ENCODE data around the gene SRSF1.
"Not testable (repeated sequence)": the region's sequence is repeated elsewhere in the genome, so short reads cannot be mapped to it uniquely, and the experiment has no call there.

Gene SRSF1

DNA sequence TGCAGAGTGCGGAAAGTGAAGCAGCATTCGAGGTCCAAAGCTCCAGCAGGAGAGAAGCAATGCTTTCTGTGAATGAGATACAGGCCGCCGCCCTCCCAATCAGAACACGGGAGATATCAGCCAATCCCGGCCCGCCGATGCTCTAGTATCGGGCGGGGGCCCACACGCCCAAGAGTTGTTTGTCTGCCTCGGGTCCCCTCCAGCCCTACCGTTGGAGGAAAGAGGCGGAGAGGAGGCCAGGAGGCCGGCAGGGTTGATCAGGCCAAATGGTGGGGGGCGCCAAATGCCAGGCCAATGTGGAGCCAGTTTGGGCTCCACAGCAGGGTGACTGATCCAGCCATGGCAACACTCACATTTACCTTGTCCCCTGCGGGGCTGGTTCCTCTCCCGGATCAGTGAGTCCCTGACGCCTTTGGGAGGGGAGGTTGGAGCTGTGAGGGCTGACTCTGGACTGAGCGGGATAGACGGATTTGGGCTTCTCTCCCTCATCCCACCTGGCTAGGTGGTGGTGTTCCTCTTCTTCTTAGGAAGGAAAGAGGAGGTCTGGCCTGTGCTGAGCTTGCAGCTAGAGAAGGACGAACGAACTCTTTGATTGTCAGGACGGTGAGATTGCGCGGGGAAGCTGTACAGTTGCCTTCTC is 41.4 kb downstream of the SRSF1 start:
- DNase-seq (ENCODE audit: low read depth): no peak

DNA sequence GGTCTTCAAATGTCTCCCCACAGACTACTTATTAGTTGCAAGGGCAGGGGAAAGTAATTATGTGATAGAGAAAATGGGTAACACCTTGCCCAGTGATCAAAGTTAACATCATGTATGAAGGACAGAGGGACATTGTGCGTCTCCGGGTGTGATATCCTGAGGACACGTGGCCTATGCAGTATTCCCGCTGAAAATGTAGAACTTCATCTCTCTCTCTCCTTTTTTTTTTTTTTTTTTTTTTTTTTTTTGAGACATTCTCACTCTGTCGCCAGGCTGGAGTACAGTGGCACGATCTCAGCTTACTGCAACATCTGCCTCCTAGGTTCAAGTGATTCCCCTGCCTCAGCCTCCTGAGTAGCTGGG is 43.9 kb downstream of the SRSF1 start:
- no peak for DNase-seq (ENCODE audit: low read depth)

GRCh38 chr17:57962279-57963148 is 44.5 kb downstream of the SRSF1 start:
- DNase-seq (ENCODE audit: low read depth): no peak

- no peak for DNase-seq (ENCODE audit: low read depth)
These were observed 47.1 kb downstream of the SRSF1 start for GRCh38 chr17:57959929-57960328.

DNA sequence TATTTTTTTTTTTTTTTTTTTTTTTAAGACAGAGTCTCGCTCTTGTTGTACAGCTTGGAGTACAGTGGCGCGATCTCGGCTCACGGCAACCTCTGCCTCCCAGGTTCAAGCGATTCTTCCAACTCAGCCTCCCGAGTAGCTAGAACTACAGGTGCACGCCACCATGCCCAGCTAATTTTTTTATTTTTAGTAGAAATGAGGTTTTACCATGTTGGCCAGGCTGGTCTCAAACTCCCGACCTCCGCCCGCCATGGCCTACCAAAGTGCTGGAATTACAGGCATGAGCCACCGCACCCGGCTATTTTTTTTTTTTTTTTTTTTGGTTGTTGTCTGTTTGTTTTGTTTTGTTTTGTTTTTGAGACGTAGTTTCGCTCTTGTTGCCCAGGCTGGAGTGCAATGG is 48.7 kb downstream of the SRSF1 start:
- DNase-seq (ENCODE audit: low read depth): not testable (repeated sequence)

DNA sequence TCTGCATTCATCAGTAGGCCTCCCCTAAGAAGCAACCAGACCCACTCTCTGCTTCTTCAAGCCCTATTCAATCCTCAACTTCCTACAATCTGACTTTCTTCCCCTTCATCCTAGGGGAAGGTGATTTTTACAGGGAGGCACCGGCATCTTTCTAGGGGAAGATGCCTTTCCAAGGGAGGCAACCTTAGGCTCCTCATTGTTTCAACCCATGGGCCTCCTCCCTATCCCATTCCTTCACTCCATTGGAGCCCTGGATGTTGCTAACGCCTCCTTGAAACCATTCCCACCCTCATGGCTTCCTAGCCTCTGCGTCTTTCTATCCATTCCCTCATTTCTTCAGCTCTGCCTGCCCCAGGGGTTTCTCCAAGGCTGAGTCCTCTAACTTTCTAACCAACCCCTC is 49.2 kb downstream of the SRSF1 start:
- no peak for DNase-seq (ENCODE audit: low read depth)

- no peak for DNase-seq (ENCODE audit: low read depth)
These were observed 49.8 kb downstream of the SRSF1 start for GRCh38 chr17:57957120-57957850.

- peak; percentile 25 for DNase-seq (ENCODE audit: low read depth)
These were observed 50.5 kb downstream of the SRSF1 start for GRCh38 chr17:57956291-57957119.

DNA sequence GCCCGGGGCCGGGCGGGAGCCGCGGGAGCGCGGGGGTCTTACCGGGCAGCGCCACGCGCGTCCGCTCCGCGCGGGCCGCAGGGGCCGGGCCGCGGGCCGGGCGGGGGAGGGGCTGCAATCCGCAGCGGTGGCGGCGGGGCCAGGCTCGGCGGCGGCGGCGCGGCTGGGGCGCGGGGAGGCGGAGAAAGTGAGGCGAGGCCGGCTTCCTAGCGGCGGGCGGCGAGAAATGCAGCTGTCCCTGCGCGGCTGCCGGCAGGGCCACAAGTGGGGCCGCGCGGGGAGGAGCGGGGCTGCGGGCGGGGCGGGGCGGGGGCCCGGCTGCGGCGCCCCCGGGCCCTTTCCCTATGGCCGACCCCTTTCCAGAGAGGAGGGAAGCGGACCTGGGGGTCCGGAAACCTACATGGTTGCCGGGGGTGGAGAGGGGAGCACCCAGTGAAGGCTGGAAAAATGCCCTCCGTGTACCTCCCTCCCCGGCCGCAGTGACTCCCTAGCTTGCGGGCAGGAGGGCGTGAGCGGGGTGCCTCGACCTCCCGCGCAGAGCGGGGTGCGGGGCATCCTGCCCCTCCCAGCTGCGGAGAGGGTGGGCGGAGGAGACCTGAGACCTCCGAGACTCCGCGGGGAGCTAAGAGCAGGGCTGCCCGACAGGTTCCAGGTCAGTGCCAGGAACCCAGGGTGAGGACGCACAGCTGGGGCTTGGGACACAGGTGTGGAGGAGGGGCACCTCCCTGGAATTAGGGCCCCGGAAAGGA is 51.7 kb downstream of the SRSF1 start, which contains the start of gene CUEDC1:
TSS of gene CUEDC1 (minus strand) at position 230 of the 749 bp plus-strand sequence. CDS start 69,848 bp downstream, outside the sequence.
- peak; percentile 42 for DNase-seq (ENCODE audit: low read depth)

DNA sequence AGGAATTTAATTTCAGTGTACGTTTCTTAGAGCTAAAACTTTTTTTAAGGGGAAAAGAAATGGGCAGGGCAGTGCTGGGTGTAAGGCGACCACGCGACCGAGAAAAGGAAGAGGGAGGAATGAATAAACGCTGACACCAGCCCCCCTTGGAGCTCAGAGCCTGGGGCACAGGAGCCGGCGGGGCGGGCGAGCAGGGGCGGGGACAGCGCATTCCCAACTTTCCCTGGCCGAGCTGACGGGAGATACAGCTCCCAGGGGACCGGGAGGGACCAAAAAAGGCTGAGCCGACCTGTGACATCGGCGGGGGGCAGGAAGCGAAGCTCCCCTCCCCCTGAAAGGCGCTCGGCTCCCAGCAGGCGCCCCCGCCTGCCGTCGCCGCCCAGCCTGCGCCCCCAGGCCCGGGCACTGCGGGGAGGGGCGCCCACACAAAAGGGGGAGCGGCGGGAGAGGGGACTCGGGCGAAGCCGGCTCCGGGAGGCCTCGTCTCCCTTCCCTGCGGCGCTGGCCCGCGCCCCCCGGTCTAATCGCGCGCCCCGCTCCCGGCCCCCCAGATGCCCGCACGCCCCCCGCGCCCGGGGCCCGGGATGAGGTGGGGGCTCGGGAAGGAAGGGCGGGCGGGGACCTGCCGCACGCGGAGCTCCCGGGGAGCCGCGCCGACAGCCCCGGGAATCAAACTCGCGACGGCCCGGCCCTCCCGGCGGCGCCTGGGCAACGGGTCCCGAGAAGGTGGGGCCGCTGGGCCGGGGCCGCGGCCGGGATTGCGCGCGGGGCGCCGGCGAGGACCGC is 52.5 kb downstream of the SRSF1 start:
- DNase-seq (ENCODE audit: low read depth): no peak

- no peak for DNase-seq (ENCODE audit: low read depth)
These were observed 53.2 kb downstream of the SRSF1 start for GRCh38 chr17:57953705-57954396.

Measured in stimulated activated CD8-positive, alpha-beta memory T cell treated with anti-CD3 and anti-CD28 coated beads, Interleukin-12 subunit alpha, Interleukin-12 subunit beta, amount 100 ng/mL, for 4 hours (primary cell).